HepG2 (cell line): ENCODE results near the gene EFNA2. TPM values are rescaled to one million over a fixed set of nuclear protein-coding genes. Genes with fewer than 3 reads are reported as not detected.
A peak's percentile ranks its signal among the peaks of the same experiment; 100 is the strongest.

ENCODE experiments used
- ASH2L ChIP-seq: fragments of 300-600, 200-600 bp; sonication (generic); IDR thresholded peaks from 2 replicates; pipeline ENCODE4 v1.7.0; 2017; ENCODE audit warnings: low read depth, mild to moderate bottlenecking, moderate library complexity, mixed read lengths, low read length; ENCODE audit not compliant: insufficient read length
- CCAR2 ChIP-seq: fragments of 200-400 bp; formaldehyde crosslinking; optimal IDR thresholded peaks from 2 replicates; pipeline ENCODE3; 2018; ENCODE audit warnings: low read depth, mild to moderate bottlenecking, low read length, moderate library complexity
- FOXC1 ChIP-seq: sonication (generic); formaldehyde crosslinking; IDR thresholded peaks from 2 replicates; pipeline ENCODE4 v1.8.0; 2022; ENCODE audit warnings: mild to moderate bottlenecking, missing genetic modification reagents, borderline replicate concordance
- JUNB ChIP-seq: sonication (generic); formaldehyde crosslinking; IDR thresholded peaks from 2 replicates; pipeline ENCODE4 v1.8.0; 2022; ENCODE audit warnings: missing genetic modification reagents, mild to moderate bottlenecking, borderline replicate concordance
- KLF6 ChIP-seq: IDR thresholded peaks from 2 replicates; pipeline ENCODE4 v1.8.0; 2016; ENCODE audit warnings: missing biosample characterization, missing genetic modification reagents
- PCBP1 ChIP-seq: fragments of 200-400 bp; formaldehyde crosslinking; IDR thresholded peaks from 2 replicates; pipeline ENCODE4 v1.6.1; 2017; ENCODE audit warnings: mild to moderate bottlenecking, low read depth, low read length, borderline replicate concordance
- PLRG1 ChIP-seq: fragments of 450-650 bp; conservative IDR thresholded peaks from 2 replicates; pipeline ENCODE4 v1.6.1; 2016
- SAP130 ChIP-seq: IDR thresholded peaks from 2 replicates; pipeline ENCODE4 v1.6.1; 2016; ENCODE audit warnings: low read depth
- SOX6 ChIP-seq, 2 experiments: fragments of 450-650 bp in 1 of 2; sonication (generic) in 1 of 2; formaldehyde crosslinking in 1 of 2; IDR thresholded peaks; 2 replicates each; pipeline versions ENCODE4 v1.4.0 to v1.6.1; 2017 to 2020; ENCODE audit warnings: antibody characterized with exemption in 1 of 2, mild to moderate bottlenecking in 1 of 2, missing genetic modification reagents in 1 of 2
- SPEN ChIP-seq: sonication (generic); formaldehyde crosslinking; IDR thresholded peaks from 2 replicates; pipeline ENCODE4 v1.5.1; 2020; ENCODE audit warnings: low read depth, mild to moderate bottlenecking, missing genetic modification reagents
- SRSF1 ChIP-seq: fragments of 200-400 bp; formaldehyde crosslinking; optimal IDR thresholded peaks from 2 replicates; pipeline ENCODE3; 2017; ENCODE audit warnings: mild to moderate bottlenecking, low read depth, low read length, moderate library complexity
- YEATS2 ChIP-seq: sonication (generic); formaldehyde crosslinking; IDR thresholded peaks from 2 replicates; pipeline ENCODE4 v1.4.0; 2020; ENCODE audit warnings: missing genetic modification reagents, borderline replicate concordance
- ZNF20 ChIP-seq: sonication (generic); formaldehyde crosslinking; IDR thresholded peaks from 2 replicates; pipeline ENCODE4 v1.4.0; 2020; ENCODE audit warnings: mild to moderate bottlenecking, moderate library complexity, missing genetic modification reagents
- ZNF263 ChIP-seq: sonication (generic); formaldehyde crosslinking; IDR thresholded peaks from 2 replicates; pipeline ENCODE4 v1.4.0; 2020; ENCODE audit warnings: missing genetic modification reagents
- ZNF264 ChIP-seq: sonication (generic); formaldehyde crosslinking; IDR thresholded peaks from 2 replicates; pipeline ENCODE4 v1.4.0; 2020; ENCODE audit warnings: missing genetic modification reagents
- ZNF292 ChIP-seq: sonication (generic); formaldehyde crosslinking; IDR thresholded peaks from 2 replicates; pipeline ENCODE4 v1.8.1; 2022; ENCODE audit warnings: mild to moderate bottlenecking, low read depth, missing genetic modification reagents, borderline replicate concordance
- ZNF335 ChIP-seq: sonication (generic); formaldehyde crosslinking; IDR thresholded peaks from 2 replicates; pipeline ENCODE4 v1.4.0; 2020; ENCODE audit warnings: missing genetic modification reagents
- ZNF510 ChIP-seq: sonication (generic); formaldehyde crosslinking; IDR thresholded peaks from 2 replicates; pipeline ENCODE4 v1.4.0; 2020; ENCODE audit warnings: low read depth, mild to moderate bottlenecking, missing genetic modification reagents
- ZNF546 ChIP-seq: sonication (generic); formaldehyde crosslinking; conservative IDR thresholded peaks from 2 replicates; pipeline ENCODE4 v1.8.1; 2023; ENCODE audit warnings: mild to moderate bottlenecking, missing genetic modification reagents
- ZNF550 ChIP-seq: sonication (generic); formaldehyde crosslinking; IDR thresholded peaks from 2 replicates; pipeline ENCODE4 v1.4.0; 2020; ENCODE audit warnings: mild to moderate bottlenecking, missing genetic modification reagents, borderline replicate concordance
- ZNF570 ChIP-seq: sonication (generic); formaldehyde crosslinking; IDR thresholded peaks from 2 replicates; pipeline ENCODE4 v1.4.0; 2020; ENCODE audit warnings: mild to moderate bottlenecking, missing genetic modification reagents, borderline replicate concordance
- ZNF589 ChIP-seq: sonication (generic); formaldehyde crosslinking; conservative IDR thresholded peaks from 2 replicates; pipeline ENCODE4 v1.8.0; 2022; ENCODE audit warnings: mild to moderate bottlenecking, moderate library complexity, missing genetic modification reagents
- polyA plus RNA-seq, 8 experiments: library from polyadenylated mRNA; depleted of rRNA in 3 of 8; stranded (reverse) in 7 of 8; unstranded in 1 of 8; fragments of >200 nt; fragmentation: Illumina TruSeq in 4 of 8; extraction: Trizol in 4 of 8; gene quantifications; 2 replicates each; pipeline versions ENCODE4 v1.2.1 to v1.2.3, GENCODE V29; 2011 to 2016; ENCODE audit warnings: low read depth in 4 of 8, missing spikeins in 1 of 8, mixed read lengths in 1 of 8; ENCODE audit not compliant: insufficient read depth in 1 of 8
- total RNA-seq, 5 experiments: library from RNA; depleted of rRNA; stranded (reverse); fragments of >200 nt; fragmentation: Illumina TruSeq; extraction: Trizol; gene quantifications; 2 replicates each; pipeline ENCODE4 v1.2.3, GENCODE V29; 2016; ENCODE audit warnings: low read depth in 1 of 5
- TF ChIP-seq, protein P1 (sequence below), 2 experiments: fragments of 450-650 bp in 1 of 2; sonication (generic) in 1 of 2; formaldehyde crosslinking; IDR thresholded peaks; 2 replicates each; pipeline versions ENCODE4 v1.5.0 to v1.8.0; 2020 to 2022; ENCODE audit warnings: mild to moderate bottlenecking in 1 of 2, missing genetic modification reagents in 1 of 2
- TF ChIP-seq, protein P2 (sequence below): sonication (generic); formaldehyde crosslinking; conservative IDR thresholded peaks from 2 replicates; pipeline ENCODE4 v1.5.0; 2020; ENCODE audit warnings: missing genetic modification reagents
- TF ChIP-seq, protein P3 (sequence below): sonication (generic); formaldehyde crosslinking; IDR thresholded peaks from 2 replicates; pipeline ENCODE4 v1.8.0; 2022; ENCODE audit warnings: missing genetic modification reagents, low read depth, mild to moderate bottlenecking, borderline replicate concordance
- TF ChIP-seq, protein P4 (sequence below): sonication (generic); formaldehyde crosslinking; IDR thresholded peaks from 2 replicates; pipeline ENCODE4 v1.4.0; 2020; ENCODE audit warnings: missing genetic modification reagents
- TF ChIP-seq, protein P5 (sequence below): IDR thresholded peaks from 2 replicates; pipeline ENCODE4 v1.6.1; 2016; ENCODE audit warnings: mild to moderate bottlenecking, missing biosample characterization, missing genetic modification reagents

The EFNA2 gene
- total and polyA plus RNA-seq, 2 of the 13 experiments (the other 11 are each of a cell fraction or from before 2014, with no cell fraction given), result 6.0 to 9.9 TPM

DNA sequence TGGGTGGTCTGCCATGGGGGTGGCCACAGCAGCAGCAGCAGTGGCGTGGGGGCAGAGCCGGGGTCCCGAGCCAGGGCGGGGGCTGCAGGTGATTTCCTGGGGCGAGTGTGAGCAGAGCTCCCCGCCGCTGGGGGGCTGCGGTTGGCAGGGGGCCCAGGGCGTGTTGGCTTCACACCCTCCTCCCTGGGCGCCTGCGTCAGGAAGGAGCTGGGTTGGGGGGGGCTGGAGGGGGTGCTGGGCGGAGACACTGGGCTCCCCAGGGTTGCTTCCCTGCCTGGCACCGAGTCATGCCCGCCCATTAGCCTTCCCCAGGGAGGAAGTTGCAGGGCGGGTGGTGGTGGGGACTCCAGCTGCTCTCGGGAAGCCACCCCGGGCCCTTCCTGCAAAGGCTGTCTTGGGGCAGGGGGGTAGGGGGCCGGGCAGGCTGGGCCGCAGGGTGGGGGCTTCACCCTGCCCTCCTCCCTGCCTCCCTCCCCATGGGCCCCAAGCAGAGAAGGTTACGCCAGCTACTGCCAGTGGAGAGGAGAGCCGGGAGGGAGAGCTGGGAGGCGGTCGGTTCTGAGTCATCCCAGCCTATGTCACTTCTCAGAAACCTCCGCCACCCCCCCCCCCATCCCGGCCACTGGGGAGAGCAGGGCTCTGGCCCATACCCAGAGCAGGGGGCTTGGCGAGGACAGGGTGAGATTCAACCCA, 32.7 kb upstream of the EFNA2 start (continued):
- TF ChIP-seq, protein P1, sequence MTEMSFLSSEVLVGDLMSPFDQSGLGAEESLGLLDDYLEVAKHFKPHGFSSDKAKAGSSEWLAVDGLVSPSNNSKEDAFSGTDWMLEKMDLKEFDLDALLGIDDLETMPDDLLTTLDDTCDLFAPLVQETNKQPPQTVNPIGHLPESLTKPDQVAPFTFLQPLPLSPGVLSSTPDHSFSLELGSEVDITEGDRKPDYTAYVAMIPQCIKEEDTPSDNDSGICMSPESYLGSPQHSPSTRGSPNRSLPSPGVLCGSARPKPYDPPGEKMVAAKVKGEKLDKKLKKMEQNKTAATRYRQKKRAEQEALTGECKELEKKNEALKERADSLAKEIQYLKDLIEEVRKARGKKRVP (CRISPR knock-in tag; IDR thresholded peaks at IDR 0.05), result peak in 1 of 2 experiments; percentile 55; a peak in 1 of 4 replicates
- TF ChIP-seq PCBP1, result 0 out of 2 replicates have a peak, but pooled peaks have one; percentile 13
- no peak for TF ChIP-seq FOXC1 (CRISPR knock-in tag)
- no peak for TF ChIP-seq CCAR2
- TF ChIP-seq ZNF570, result no peak
- TF ChIP-seq ZNF546, result 0 out of 2 replicates have a peak, but pooled peaks have one; percentile 27
- TF ChIP-seq ZNF264, result no peak
- peak; percentile 8 for TF ChIP-seq ASH2L
- no peak for TF ChIP-seq JUNB (CRISPR knock-in tag)
- TF ChIP-seq PLRG1, result no peak
- TF ChIP-seq ZNF335 (CRISPR knock-in tag), result no peak
- TF ChIP-seq ZNF263 (CRISPR knock-in tag), result peak; percentile 28; the same call in 1 of the 2 replicates
- TF ChIP-seq, protein P2, sequence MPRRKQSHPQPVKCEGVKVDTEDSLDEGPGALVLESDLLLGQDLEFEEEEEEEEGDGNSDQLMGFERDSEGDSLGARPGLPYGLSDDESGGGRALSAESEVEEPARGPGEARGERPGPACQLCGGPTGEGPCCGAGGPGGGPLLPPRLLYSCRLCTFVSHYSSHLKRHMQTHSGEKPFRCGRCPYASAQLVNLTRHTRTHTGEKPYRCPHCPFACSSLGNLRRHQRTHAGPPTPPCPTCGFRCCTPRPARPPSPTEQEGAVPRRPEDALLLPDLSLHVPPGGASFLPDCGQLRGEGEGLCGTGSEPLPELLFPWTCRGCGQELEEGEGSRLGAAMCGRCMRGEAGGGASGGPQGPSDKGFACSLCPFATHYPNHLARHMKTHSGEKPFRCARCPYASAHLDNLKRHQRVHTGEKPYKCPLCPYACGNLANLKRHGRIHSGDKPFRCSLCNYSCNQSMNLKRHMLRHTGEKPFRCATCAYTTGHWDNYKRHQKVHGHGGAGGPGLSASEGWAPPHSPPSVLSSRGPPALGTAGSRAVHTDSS (CRISPR knock-in tag), result no peak
- TF ChIP-seq YEATS2, result no peak
- peak; percentile 49; the same call in 1 of the 2 replicates for TF ChIP-seq KLF6 (CRISPR knock-in tag)
- TF ChIP-seq, protein P3, sequence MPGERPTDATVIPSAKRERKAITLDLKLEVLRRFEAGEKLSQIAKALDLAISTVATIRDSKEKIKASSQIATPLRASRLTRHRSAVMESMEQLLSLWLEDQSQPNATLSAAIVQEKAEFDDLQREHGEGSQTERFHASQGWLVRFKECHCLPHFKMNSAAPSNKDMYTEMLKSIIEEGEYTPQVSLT, result no peak
- TF ChIP-seq, protein P4, sequence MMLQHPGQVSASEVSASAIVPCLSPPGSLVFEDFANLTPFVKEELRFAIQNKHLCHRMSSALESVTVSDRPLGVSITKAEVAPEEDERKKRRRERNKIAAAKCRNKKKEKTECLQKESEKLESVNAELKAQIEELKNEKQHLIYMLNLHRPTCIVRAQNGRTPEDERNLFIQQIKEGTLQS (CRISPR knock-in tag), result peak; percentile 57
- no peak for TF ChIP-seq ZNF510 (CRISPR knock-in tag)
- no peak for TF ChIP-seq SOX6 (IDR thresholded peaks at IDR 0.05)
- TF ChIP-seq SOX6 (CRISPR knock-in tag; IDR thresholded peaks at IDR 0.05), result no peak
- no peak for TF ChIP-seq ZNF20 (CRISPR knock-in tag)
- peak; percentile 13 for TF ChIP-seq SRSF1
- TF ChIP-seq SAP130 (CRISPR knock-in tag), result 0 out of 2 replicates have a peak, but pooled peaks have one; percentile 48
- TF ChIP-seq ZNF550, result 0 out of 2 replicates have a peak, but pooled peaks have one; percentile 41
- TF ChIP-seq, protein P5, sequence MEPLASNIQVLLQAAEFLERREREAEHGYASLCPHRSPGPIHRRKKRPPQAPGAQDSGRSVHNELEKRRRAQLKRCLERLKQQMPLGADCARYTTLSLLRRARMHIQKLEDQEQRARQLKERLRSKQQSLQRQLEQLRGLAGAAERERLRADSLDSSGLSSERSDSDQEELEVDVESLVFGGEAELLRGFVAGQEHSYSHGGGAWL (CRISPR knock-in tag), result peak; percentile 15; the same call in 1 of the 2 replicates
- TF ChIP-seq ZNF292, result no peak
- peak; percentile 26; the same call in 1 of the 2 replicates for TF ChIP-seq ZNF589 (CRISPR knock-in tag)
- TF ChIP-seq SPEN, result 0 out of 2 replicates have a peak, but pooled peaks have one; percentile 8
